ENCODE results near the gene IDI1. TPM values are rescaled to one million over a fixed set of nuclear protein-coding genes. Genes with fewer than 3 reads are reported as not detected.

Gene IDI1
- total RNA-seq, 1 experiment from 2014 or later, result 30.2 TPM

DNA sequence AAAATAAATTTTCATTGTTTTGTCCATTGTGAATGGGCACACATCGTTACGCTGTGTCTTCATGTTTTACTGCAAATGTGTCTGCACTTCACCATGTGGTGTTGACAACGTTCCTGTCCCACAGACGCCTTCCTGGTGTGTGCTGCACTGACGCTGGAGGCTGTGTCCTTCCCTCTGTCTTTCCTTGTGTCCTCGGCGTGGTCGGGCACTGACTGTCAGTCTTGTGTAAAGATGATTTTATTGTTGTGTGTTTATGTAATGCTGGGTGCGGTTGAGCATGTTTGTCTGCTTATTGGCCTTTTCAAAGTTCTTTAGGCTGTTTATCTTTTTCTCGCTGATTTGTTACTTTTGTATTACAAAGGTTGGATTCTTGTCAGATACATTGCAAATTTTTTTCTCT, 41.3 kb downstream of the IDI1 start:
- no peak overlapping the region for H3K9ac ChIP-seq (ENCODE audit: low read length)
- intact Hi-C loops (cut with micrococcal nuclease), result no loop called here
- no TSS peak for BruUV-seq (replicated peaks)
- 0 out of 2 replicates have a peak, but pooled peaks cover 4% of the 10 kb centered on the region for H4K20me1 ChIP-seq (ENCODE audit: low read length)
- TF ChIP-seq EZH2phosphoT487 (IDR thresholded peaks at IDR 0.05; ENCODE audit: borderline replicate concordance, low read length) (no peak), CTCF (conservative IDR thresholded peaks at IDR 0.05; ENCODE audit: low read depth, low read length) (no peak), EZH2 (IDR thresholded peaks at IDR 0.05; ENCODE audit: low read length, unreplicated experiment) (no peak)
- no peak overlapping the region for H3K27ac ChIP-seq (ENCODE audit: low read length)
- H3K9me2 ChIP-seq (replicated peaks; ENCODE audit: low read length), result no peaks in the 10 kb centered on the region
- H3K27me3 ChIP-seq (ENCODE audit: low read length), result no peaks in the 10 kb centered on the region
- no peak for ATAC-seq
- H3K4me2 ChIP-seq (ENCODE audit: low read length), result no peak overlapping the region
- DNase-seq, result no peak
- no peak overlapping the region for H2AFZ ChIP-seq (ENCODE audit: low read length)
- H3K9me3 ChIP-seq (ENCODE audit: low read length), result no peaks in the 10 kb centered on the region
- no peaks in the 10 kb centered on the region for H3F3A ChIP-seq (ENCODE audit: low read length, unreplicated experiment)
- H3K79me2 ChIP-seq (ENCODE audit: low read length), result peaks cover 10% of the 10 kb centered on the region; the same call in 1 of the 2 replicates
- no peaks in the 10 kb centered on the region for H3K4me1 ChIP-seq (ENCODE audit: insufficient read depth, low read length)
- ChIA-PET CTCF (no interaction called here), POLR2A (ENCODE audit: unreplicated experiment) (no interaction called here)
- H3K4me3 ChIP-seq (ENCODE audit: low read length), result no peak overlapping the region
- peaks cover 25% of the 10 kb centered on the region for H3K36me3 ChIP-seq (ENCODE audit: low read depth, low read length)

GRCh38 chr10:1006573-1006972, 42.3 kb downstream of the IDI1 start:
- BruUV-seq (replicated peaks), result no TSS peak
- intact Hi-C loops (cut with micrococcal nuclease), result no loop called here

More at GRCh38 chr10:1006573-1006972, 42.3 kb downstream of the IDI1 start:
- DNase-seq, result no peak
- no peaks in the 10 kb centered on the region for H3F3A ChIP-seq (ENCODE audit: low read length, unreplicated experiment)
- H3K9me3 ChIP-seq (ENCODE audit: low read length), result no peaks in the 10 kb centered on the region
- no peak overlapping the region for H3K9ac ChIP-seq (ENCODE audit: low read length)
- no peaks in the 10 kb centered on the region for H3K9me2 ChIP-seq (replicated peaks; ENCODE audit: low read length)
- TF ChIP-seq EZH2phosphoT487 (IDR thresholded peaks at IDR 0.05; ENCODE audit: borderline replicate concordance, low read length), result no peak
- TF ChIP-seq CTCF (conservative IDR thresholded peaks at IDR 0.05; ENCODE audit: low read depth, low read length), result no peak
- no peak for TF ChIP-seq EZH2 (IDR thresholded peaks at IDR 0.05; ENCODE audit: low read length, unreplicated experiment)
- H2AFZ ChIP-seq (ENCODE audit: low read length), result no peak overlapping the region
- H3K79me2 ChIP-seq (ENCODE audit: low read length), result peaks cover 15% of the 10 kb centered on the region; the same call in 1 of the 2 replicates
- H3K4me1 ChIP-seq (ENCODE audit: insufficient read depth, low read length), result no peaks in the 10 kb centered on the region
- H3K4me3 ChIP-seq (ENCODE audit: low read length), result no peak overlapping the region
- ChIA-PET CTCF (no interaction called here), POLR2A (ENCODE audit: unreplicated experiment) (no interaction called here)
- no peak overlapping the region for H3K27ac ChIP-seq (ENCODE audit: low read length)
- no peak overlapping the region for H3K4me2 ChIP-seq (ENCODE audit: low read length)
- H3K36me3 ChIP-seq (ENCODE audit: low read depth, low read length), result peaks cover 30% of the 10 kb centered on the region
- no peaks in the 10 kb centered on the region for H3K27me3 ChIP-seq (ENCODE audit: low read length)
- no peak for ATAC-seq
- 0 out of 2 replicates have a peak, but pooled peaks cover 7% of the 10 kb centered on the region for H4K20me1 ChIP-seq (ENCODE audit: low read length)

Data from PC-3 (cell line).